HCT116 (cell line): ENCODE data around the gene RPRML. TPM values are rescaled to one million over a fixed set of nuclear protein-coding genes. Genes with fewer than 3 reads are reported as not detected.

Experiments
- ATAC-seq: fragments of 200-7000 bp; cut with Tn5 transposase; 2 replicates; pipeline ENCODE4 v1.9.1; 2020; ENCODE audit warnings: mild to moderate bottlenecking, moderate library complexity
- BruUV-seq: library from RNA; stranded (reverse); fragments of 400-500 nt; replicated peaks from 2 replicates; lab custom pipeline; 2021; lab: Mats Ljungman, UMichigan
- CTCF ChIA-PET: fragments of 300-600 bp; sonication (Branson Sonifier 250); formaldehyde crosslinking; loops from one replicate; lab custom pipeline; 2021; ENCODE audit warnings: antibody characterized with exemption; lab: Charles Lee
- POLR2A ChIA-PET: fragments of 300-600, 350-600 bp; sonication (Branson Sonifier 250); formaldehyde crosslinking; loops from one replicate; lab custom pipeline; 2021; ENCODE audit warnings: antibody characterized with exemption; lab: Charles Lee
- RAD21 ChIA-PET, 2 experiments: fragments of 300-600 bp; sonication (Branson Sonifier 250); formaldehyde crosslinking; loops; one replicate each; lab custom pipeline; 2023; ENCODE audit warnings: low total read pairs in 2 of 2; ENCODE audit not compliant: uncharacterized antibody in 2 of 2, unreplicated experiment in 2 of 2, low non-redundant PET in 1 of 2; lab: Charles Lee
- DNase-seq: peaks from one replicate; pipeline ENCODE4 v3.0.0-alpha.2; 2010; ENCODE audit warnings: low read depth, low spot score
- H2AFZ ChIP-seq: fragments of 200-600 bp; shearing (Covaris generic), sonication (generic); 2 replicates; pipeline ENCODE4 v1.6.1; 2017; ENCODE audit warnings: low read depth, mixed run types, mixed read lengths, antibody characterized with exemption, low read length; ENCODE audit not compliant: poor library complexity, severe bottlenecking
- H3K27ac ChIP-seq: 2 replicates; pipeline ENCODE4 v1.5.1; 2012; ENCODE audit warnings: low read depth, low read length
- H3K27me3 ChIP-seq: fragments of 200-600 bp; sonication (generic); 2 replicates; pipeline ENCODE4 v1.6.1; 2016; ENCODE audit warnings: mixed run types, low read length, mixed read lengths; ENCODE audit not compliant: insufficient read depth
- H3K36me3 ChIP-seq, 2 experiments: fragments of 200-500 bp in 1 of 2; fragments of 200-600 bp in 1 of 2; sonication (Bioruptor generic) in 1 of 2; sonication (generic) in 1 of 2; 2 replicates each; pipeline versions ENCODE4 v1.5.1 to v1.6.1; 2014 to 2016; ENCODE audit warnings: low read length in 2 of 2, inconsistent platforms in 1 of 2, mixed read lengths in 1 of 2, mixed run types in 1 of 2; ENCODE audit not compliant: insufficient read depth in 2 of 2, control insufficient read depth in 1 of 2
- H3K4me1 ChIP-seq, 2 experiments: fragments of 200-600 bp in 1 of 2; sonication (generic) in 1 of 2; 2 replicates each; pipeline versions ENCODE4 v1.5.1 to v1.6.1; 2012 to 2017; ENCODE audit warnings: low read length in 2 of 2, inconsistent platforms in 1 of 2, mild to moderate bottlenecking in 1 of 2, mixed read lengths in 1 of 2, mixed run types in 1 of 2, moderate library complexity in 1 of 2; ENCODE audit not compliant: insufficient read depth in 2 of 2, control insufficient read depth in 1 of 2
- H3K4me2 ChIP-seq: fragments of 200-600 bp; sonication (generic); 2 replicates; pipeline ENCODE4 v1.6.1; 2017; ENCODE audit warnings: mixed run types, low read length, mixed read lengths
- H3K4me3 ChIP-seq, 2 experiments: fragments of 200-600 bp in 1 of 2; sonication (generic) in 1 of 2; replicated peaks in 1 of 2; 2 replicates each; pipeline ENCODE4 v1.5.1; 2011 to 2016; ENCODE audit warnings: low read length in 2 of 2, control low read depth in 1 of 2, low read depth in 1 of 2, mild to moderate bottlenecking in 1 of 2, mixed read lengths in 1 of 2, mixed run types in 1 of 2
- H3K79me2 ChIP-seq: fragments of 200-600 bp; sonication (generic); 2 replicates; pipeline ENCODE4 v1.6.1; 2017; ENCODE audit warnings: mild to moderate bottlenecking, mixed run types, low read length, moderate library complexity, mixed read lengths; ENCODE audit not compliant: insufficient read depth
- H3K9ac ChIP-seq: fragments of 200-600 bp; sonication (generic); 2 replicates; pipeline ENCODE4 v1.6.1; 2016; ENCODE audit warnings: low read length, mixed read lengths
- H3K9me2 ChIP-seq: fragments of 200-600 bp; sonication (generic), shearing (Covaris generic); 2 replicates; pipeline ENCODE4 v1.6.1; 2017; ENCODE audit warnings: mixed run types, mild to moderate bottlenecking, moderate library complexity; ENCODE audit not compliant: insufficient read depth
- H3K9me3 ChIP-seq, 2 experiments: fragments of 200-500 bp in 1 of 2; fragments of 200-600 bp in 1 of 2; sonication (Bioruptor generic) in 1 of 2; sonication (generic) in 1 of 2; 2 replicates each; pipeline ENCODE4 v1.6.1; 2014 to 2017; ENCODE audit warnings: low read length in 2 of 2, mixed read lengths in 2 of 2, inconsistent platforms in 1 of 2, low read depth in 1 of 2, mild to moderate bottlenecking in 1 of 2, mixed run types in 1 of 2, moderate library complexity in 1 of 2; ENCODE audit not compliant: control insufficient read depth in 1 of 2, insufficient read depth in 1 of 2
- H4K20me1 ChIP-seq: fragments of 200-600 bp; sonication (generic), shearing (Covaris generic); 2 replicates; pipeline ENCODE4 v1.6.1; 2017; ENCODE audit warnings: mixed run types, mild to moderate bottlenecking, moderate library complexity; ENCODE audit not compliant: insufficient read depth
- CBX3 ChIP-seq: IDR thresholded peaks from 2 replicates; pipeline ENCODE4 v1.6.1; 2012; ENCODE audit warnings: low read depth
- EGR1 ChIP-seq: IDR thresholded peaks from 2 replicates; pipeline ENCODE4 v1.6.1; 2012; ENCODE audit warnings: low read depth
- EZH2phosphoT487 ChIP-seq: fragments of 200-600 bp; IDR thresholded peaks from 2 replicates; pipeline ENCODE4 v1.6.1; 2018; ENCODE audit warnings: antibody characterized with exemption, borderline replicate concordance
- FOSL1 ChIP-seq: IDR thresholded peaks from 2 replicates; pipeline ENCODE4 v1.6.1; 2012; ENCODE audit warnings: low read depth
- REST ChIP-seq: IDR thresholded peaks from 2 replicates; pipeline ENCODE4 v1.6.1; 2012; ENCODE audit warnings: low read depth
- SP1 ChIP-seq: IDR thresholded peaks from 2 replicates; pipeline ENCODE4 v1.6.1; 2012; ENCODE audit warnings: low read depth
- TCF7L2 ChIP-seq: IDR thresholded peaks from 2 replicates; pipeline ENCODE4 v1.7.0; 2011; ENCODE audit warnings: borderline replicate concordance, inconsistent platforms; ENCODE audit not compliant: insufficient read depth, insufficient read length; ENCODE audit errors: extremely low read depth
- YY1 ChIP-seq: IDR thresholded peaks from 2 replicates; pipeline ENCODE4 v1.6.1; 2011; ENCODE audit warnings: low read length, low read depth, moderate library complexity, mild to moderate bottlenecking; ENCODE audit not compliant: insufficient replicate concordance; ENCODE audit errors: extremely low read depth
- intact Hi-C: fragments of 100-400 bp; cut with micrococcal nuclease; formaldehyde crosslinking; loops from 2 replicates; pipeline ENCODE4 v1.10.0; 2022
- total RNA-seq: library from RNA; stranded (reverse); gene quantifications from one replicate; pipeline ENCODE4 v1.2.1, GENCODE V29; 2021; ENCODE audit not compliant: unreplicated experiment
- TF ChIP-seq, protein P1 (sequence below): IDR thresholded peaks from 2 replicates; pipeline ENCODE4 v1.6.1; 2011; ENCODE audit warnings: mild to moderate bottlenecking, low read length, moderate library complexity; ENCODE audit not compliant: insufficient replicate concordance; ENCODE audit errors: extremely low read depth

Gene RPRML
- total RNA-seq, 1 experiment from 2014 or later: not detected

DNA sequence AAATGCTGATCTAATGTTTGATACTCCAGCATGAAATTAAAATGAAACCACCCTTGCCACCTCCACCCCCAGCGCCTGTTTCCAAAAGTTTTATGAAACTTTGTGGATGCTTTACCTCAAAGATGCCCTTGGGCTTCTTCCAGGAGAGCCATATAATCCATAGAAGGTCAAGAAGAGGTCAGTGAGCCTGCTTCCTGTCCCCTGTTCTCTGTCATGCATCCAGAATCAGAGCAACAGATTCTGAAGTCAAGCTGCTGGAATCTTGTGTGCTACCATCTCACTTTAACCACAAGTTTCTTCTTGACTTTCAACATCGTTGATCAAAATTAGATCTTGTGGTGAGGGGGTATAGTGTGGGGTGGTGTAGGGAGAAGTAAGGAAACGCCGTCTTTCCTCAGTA is 47.5 kb downstream of the RPRML start:
- no peak overlapping the region for H3K4me3 ChIP-seq
- no TSS peak for BruUV-seq
- no peaks in the 10 kb centered on the region for H3K27me3 ChIP-seq
- ChIA-PET POLR2A (no interaction called here), RAD21 (no interaction called here), CTCF (no interaction called here)
- H3K4me1 ChIP-seq: no peaks in the 10 kb centered on the region
- DNase-seq (no peak), ATAC-seq (no peak)
- H3K9me3 ChIP-seq: no peaks in the 10 kb centered on the region
- no peak overlapping the region for H3K4me2 ChIP-seq
- TF ChIP-seq EGR1: no peak
- H3K9me2 ChIP-seq: no peaks in the 10 kb centered on the region
- peaks cover 40% of the 10 kb centered on the region for H3K79me2 ChIP-seq
- H4K20me1 ChIP-seq: peaks cover 6% of the 10 kb centered on the region; the same call in 1 of the 2 replicates
- no peak overlapping the region for H2AFZ ChIP-seq
- no peak overlapping the region for H3K9ac ChIP-seq
- intact Hi-C loops: no loop called here
- H3K27ac ChIP-seq: no peak overlapping the region
- peaks cover 67 to 68% of the 10 kb centered on the region in 2 experiments for H3K36me3 ChIP-seq

DNA sequence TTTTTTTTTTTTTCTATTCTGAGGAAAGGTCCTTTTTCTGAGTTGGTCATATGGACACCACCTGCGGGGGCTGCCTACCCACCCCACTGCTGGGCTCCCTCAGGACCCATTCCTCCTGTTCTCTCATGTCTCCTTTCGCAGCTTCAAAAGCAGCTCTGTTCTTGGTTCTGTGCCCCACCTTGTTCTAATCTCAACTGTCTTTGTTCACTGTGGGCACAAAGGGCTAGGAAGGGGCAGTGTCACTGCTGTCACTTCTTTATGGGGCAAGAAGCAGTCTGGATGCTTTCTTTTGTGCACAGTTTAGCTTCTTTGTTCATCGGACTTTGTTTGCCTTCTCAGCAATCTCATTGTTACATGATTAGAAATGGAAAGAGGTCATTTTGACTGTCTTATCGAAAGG is 49.0 kb downstream of the RPRML start:
- Histone ChIP-seq H3K9me3 (no peaks in the 10 kb centered on the region), H3K9me2 (no peaks in the 10 kb centered on the region), H3K4me1 (no peaks in the 10 kb centered on the region), H3K27me3 (no peaks in the 10 kb centered on the region), H3K27ac (no peak overlapping the region), H2AFZ (no peak overlapping the region), H3K36me3 (peaks cover 55 to 56% of the 10 kb centered on the region in 2 experiments), H3K79me2 (peaks cover 55% of the 10 kb centered on the region), H3K4me3 (no peak overlapping the region), H3K4me2 (no peak overlapping the region), H4K20me1 (peaks cover 6% of the 10 kb centered on the region; the same call in 1 of the 2 replicates), H3K9ac (no peak overlapping the region)
- ATAC-seq (no peak), DNase-seq (no peak)
- ChIA-PET RAD21 (no interaction called here), CTCF (interaction anchor here (0.7 to 1.3 kb wide), 3 partner anchors 9 to 12 kb away, joined by 3 to 7 read pairs (median 5); no protein-coding TSS in a partner anchor), POLR2A (interaction anchor here (0.8 kb wide), 1 partner anchor 10 kb away, joined by 4 read pairs; no protein-coding TSS in a partner anchor)
- no TSS peak for BruUV-seq
- intact Hi-C loops: no loop called here
- TF ChIP-seq, protein P1, sequence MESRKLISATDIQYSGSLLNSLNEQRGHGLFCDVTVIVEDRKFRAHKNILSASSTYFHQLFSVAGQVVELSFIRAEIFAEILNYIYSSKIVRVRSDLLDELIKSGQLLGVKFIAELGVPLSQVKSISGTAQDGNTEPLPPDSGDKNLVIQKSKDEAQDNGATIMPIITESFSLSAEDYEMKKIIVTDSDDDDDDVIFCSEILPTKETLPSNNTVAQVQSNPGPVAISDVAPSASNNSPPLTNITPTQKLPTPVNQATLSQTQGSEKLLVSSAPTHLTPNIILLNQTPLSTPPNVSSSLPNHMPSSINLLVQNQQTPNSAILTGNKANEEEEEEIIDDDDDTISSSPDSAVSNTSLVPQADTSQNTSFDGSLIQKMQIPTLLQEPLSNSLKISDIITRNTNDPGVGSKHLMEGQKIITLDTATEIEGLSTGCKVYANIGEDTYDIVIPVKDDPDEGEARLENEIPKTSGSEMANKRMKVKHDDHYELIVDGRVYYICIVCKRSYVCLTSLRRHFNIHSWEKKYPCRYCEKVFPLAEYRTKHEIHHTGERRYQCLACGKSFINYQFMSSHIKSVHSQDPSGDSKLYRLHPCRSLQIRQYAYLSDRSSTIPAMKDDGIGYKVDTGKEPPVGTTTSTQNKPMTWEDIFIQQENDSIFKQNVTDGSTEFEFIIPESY: no peak
- TF ChIP-seq EZH2phosphoT487: no peak
- no peak for TF ChIP-seq TCF7L2
- TF ChIP-seq YY1: no peak
- no peak for TF ChIP-seq REST
- TF ChIP-seq SP1: no peak
- TF ChIP-seq FOSL1: no peak
- no peak for TF ChIP-seq CBX3
